ENCODE measurements around the gene AZIN2.

DNA sequence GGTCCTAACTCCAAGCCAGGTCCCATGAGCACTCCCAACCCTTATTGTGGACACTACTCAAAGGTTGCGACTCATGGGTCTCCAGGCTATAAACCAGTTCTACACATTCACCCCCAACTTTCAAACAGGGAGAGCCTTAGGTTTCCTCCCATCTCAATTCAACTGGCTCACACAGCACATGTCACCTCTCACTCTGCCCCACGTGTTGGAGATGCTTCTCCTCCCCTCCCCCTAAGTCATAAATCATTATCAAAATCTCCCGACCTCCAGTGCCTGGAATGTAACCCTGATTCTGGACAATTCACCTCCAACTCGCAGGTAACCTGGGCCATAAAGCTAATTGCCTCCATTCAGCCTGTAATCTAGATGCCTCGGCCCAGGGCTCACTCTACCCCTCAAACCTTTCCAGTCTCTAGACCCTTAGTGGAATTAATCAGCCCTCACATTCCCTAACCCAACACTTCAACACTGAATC is 44.9 kb upstream of the AZIN2 start:
- TF ChIP-seq POLR2A (IDR thresholded peaks at IDR 0.05) (no peak), POLR2AphosphoS5 (IDR thresholded peaks at IDR 0.05) (no peak), CTCF (IDR thresholded peaks at IDR 0.05 in 8 of 11, conservative IDR thresholded peaks at IDR 0.05 in 3 of 11) (no peak)

All from spleen (tissue), 7 donors.